Measurements from ENCODE around the gene THADA.

The THADA gene

DNA sequence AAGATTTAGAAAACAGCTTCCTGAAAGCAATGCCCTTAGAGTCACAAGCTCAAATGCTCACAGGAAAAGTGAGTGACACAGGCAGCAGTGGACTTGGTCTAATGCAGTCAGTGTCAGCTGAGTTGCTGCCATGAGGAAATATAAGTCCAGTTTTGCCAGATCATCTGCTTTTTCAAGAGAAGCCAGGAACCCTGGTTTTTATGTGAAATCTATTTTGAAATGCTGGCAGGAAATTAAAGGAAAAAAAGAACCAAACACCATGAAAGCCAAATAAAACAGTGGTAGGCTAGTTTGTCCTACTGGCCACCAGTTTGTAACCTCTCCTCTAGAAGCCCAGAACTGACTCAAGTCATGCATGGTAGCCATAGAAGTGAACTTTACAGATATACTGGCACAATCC lies 109.2 kb downstream of the THADA start:
- Histone ChIP-seq H3K36me3 (ENCODE audit: insufficient read depth, insufficient read length, low read length) (no peaks in the 10 kb centered on the region), H3K4me1 (ENCODE audit: insufficient read depth, insufficient read length) (no peaks in the 10 kb centered on the region), H3K9me3 (ENCODE audit: insufficient read depth, low read length) (no peaks in the 10 kb centered on the region), H3K4me3 (ENCODE audit: insufficient read length, low read depth) (no peak overlapping the region), H3K27me3 (ENCODE audit: insufficient read depth, insufficient read length) (no peaks in the 10 kb centered on the region), H3K9ac (ENCODE audit: insufficient read length, low read depth) (no peak overlapping the region)
- DNase-seq (ENCODE audit: low read depth, low spot score) = no peak
- TF ChIP-seq SUZ12 (IDR thresholded peaks at IDR 0.05; ENCODE audit: extremely low read depth, insufficient read depth, insufficient read length) = no peak
- no peak for TF ChIP-seq ZNF274 (IDR thresholded peaks at IDR 0.05; ENCODE audit: low read depth, low read length)
- TF ChIP-seq YY1 (IDR thresholded peaks at IDR 0.05; ENCODE audit: insufficient read depth, insufficient read length) = no peak

DNA sequence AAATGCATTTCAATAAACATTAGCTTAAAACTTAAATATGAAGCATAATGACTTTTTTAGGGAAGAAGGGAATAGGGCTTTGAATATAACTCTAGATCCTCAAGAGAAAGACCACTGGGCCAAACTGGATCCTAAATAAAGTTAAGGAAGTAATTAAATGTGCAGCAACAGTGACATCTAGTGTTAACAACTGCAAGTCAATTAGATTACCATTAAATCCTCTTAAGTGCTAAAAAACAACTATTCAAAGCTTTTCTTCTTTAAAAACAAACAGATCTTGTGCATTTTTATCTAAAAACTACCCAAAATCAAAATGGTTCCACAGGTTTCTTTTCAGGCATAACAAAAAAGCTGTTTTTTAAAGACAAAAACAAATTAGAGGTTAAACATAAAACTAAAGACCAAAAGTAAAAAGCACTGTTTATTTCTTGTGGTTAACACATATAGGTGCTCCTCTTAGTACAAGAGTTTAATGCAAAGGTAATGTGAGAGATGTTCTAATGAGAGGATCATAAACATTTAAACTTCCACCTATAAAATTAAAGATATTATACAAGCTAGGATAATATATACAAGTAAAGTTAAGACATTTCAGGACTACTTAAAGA lies 111.4 kb downstream of the THADA start:
- H3K27me3 ChIP-seq (ENCODE audit: insufficient read depth, insufficient read length) = no peaks in the 10 kb centered on the region
- H3K4me1 ChIP-seq (ENCODE audit: insufficient read depth, insufficient read length) = no peaks in the 10 kb centered on the region
- H3K9ac ChIP-seq (ENCODE audit: insufficient read length, low read depth) = no peak overlapping the region
- H3K36me3 ChIP-seq (ENCODE audit: insufficient read depth, insufficient read length, low read length) = no peaks in the 10 kb centered on the region
- TF ChIP-seq YY1 (IDR thresholded peaks at IDR 0.05; ENCODE audit: insufficient read depth, insufficient read length) = no peak
- no peak for TF ChIP-seq ZNF274 (IDR thresholded peaks at IDR 0.05; ENCODE audit: low read depth, low read length)
- no peak for TF ChIP-seq SUZ12 (IDR thresholded peaks at IDR 0.05; ENCODE audit: extremely low read depth, insufficient read depth, insufficient read length)
- DNase-seq (ENCODE audit: low read depth, low spot score) = peak; percentile 72
- no peak overlapping the region for H3K4me3 ChIP-seq (ENCODE audit: insufficient read length, low read depth)
- H3K9me3 ChIP-seq (ENCODE audit: insufficient read depth, low read length) = no peaks in the 10 kb centered on the region

DNA sequence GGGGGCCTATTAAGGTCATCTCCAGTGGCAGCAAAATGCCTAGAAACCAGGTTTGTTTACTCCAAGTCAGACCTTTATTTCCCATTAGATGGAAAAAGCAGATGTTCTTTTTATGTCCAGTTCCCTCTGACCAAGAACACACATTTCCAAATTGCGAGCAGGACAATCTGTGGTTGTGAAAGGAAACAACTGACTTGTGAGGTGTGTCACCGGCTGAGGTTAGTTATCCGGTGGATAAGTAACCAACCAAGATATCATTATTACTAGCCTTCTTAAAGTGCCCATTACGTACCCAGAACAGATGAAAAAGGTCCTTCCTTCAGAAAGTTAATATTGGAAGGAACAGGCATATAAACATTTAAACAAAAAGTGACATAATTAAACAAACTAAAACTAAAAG lies 112.9 kb downstream of the THADA start:
- Histone ChIP-seq H3K36me3 (ENCODE audit: insufficient read depth, insufficient read length, low read length) (no peaks in the 10 kb centered on the region), H3K9ac (ENCODE audit: insufficient read length, low read depth) (no peak overlapping the region), H3K9me3 (ENCODE audit: insufficient read depth, low read length) (no peaks in the 10 kb centered on the region), H3K4me3 (ENCODE audit: insufficient read length, low read depth) (no peak overlapping the region), H3K4me1 (ENCODE audit: insufficient read depth, insufficient read length) (no peaks in the 10 kb centered on the region), H3K27me3 (ENCODE audit: insufficient read depth, insufficient read length) (no peaks in the 10 kb centered on the region)
- no peak for DNase-seq (ENCODE audit: low read depth, low spot score)
- TF ChIP-seq ZNF274 (IDR thresholded peaks at IDR 0.05; ENCODE audit: low read depth, low read length) (no peak), SUZ12 (IDR thresholded peaks at IDR 0.05; ENCODE audit: extremely low read depth, insufficient read depth, insufficient read length) (no peak), YY1 (IDR thresholded peaks at IDR 0.05; ENCODE audit: insufficient read depth, insufficient read length) (no peak)

GRCh38 chr2:43481927-43482542 lies 113.8 kb downstream of the THADA start:
- H3K4me3 ChIP-seq (ENCODE audit: insufficient read length, low read depth) = no peak overlapping the region
- no peaks in the 10 kb centered on the region for H3K9me3 ChIP-seq (ENCODE audit: insufficient read depth, low read length)
- DNase-seq (ENCODE audit: low read depth, low spot score) = no peak
- no peaks in the 10 kb centered on the region for H3K36me3 ChIP-seq (ENCODE audit: insufficient read depth, insufficient read length, low read length)
- H3K27me3 ChIP-seq (ENCODE audit: insufficient read depth, insufficient read length) = no peaks in the 10 kb centered on the region
- no peaks in the 10 kb centered on the region for H3K4me1 ChIP-seq (ENCODE audit: insufficient read depth, insufficient read length)
- no peak overlapping the region for H3K9ac ChIP-seq (ENCODE audit: insufficient read length, low read depth)
- TF ChIP-seq SUZ12 (IDR thresholded peaks at IDR 0.05; ENCODE audit: extremely low read depth, insufficient read depth, insufficient read length) (no peak), YY1 (IDR thresholded peaks at IDR 0.05; ENCODE audit: insufficient read depth, insufficient read length) (no peak), ZNF274 (IDR thresholded peaks at IDR 0.05; ENCODE audit: low read depth, low read length) (no peak)

DNA sequence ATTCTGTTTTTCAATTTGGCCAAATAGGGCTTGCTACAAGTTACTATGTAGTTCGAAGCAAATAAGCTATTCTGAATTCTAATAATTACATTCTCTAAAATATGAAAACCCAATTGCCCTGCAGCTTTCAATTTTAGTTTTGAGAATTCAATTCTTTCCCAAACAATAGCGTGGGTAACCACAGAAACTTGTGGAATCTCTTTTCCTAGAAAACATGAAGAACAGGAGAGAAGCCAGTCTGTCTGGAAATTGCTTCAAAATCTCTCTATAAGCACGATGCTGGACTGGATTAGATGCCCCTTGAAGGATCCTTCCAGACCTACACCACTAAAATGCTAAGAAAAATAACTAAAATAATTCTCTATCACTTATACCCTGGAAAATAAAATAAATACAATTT lies 115.0 kb downstream of the THADA start:
- H3K27me3 ChIP-seq (ENCODE audit: insufficient read depth, insufficient read length) = no peaks in the 10 kb centered on the region
- no peaks in the 10 kb centered on the region for H3K4me1 ChIP-seq (ENCODE audit: insufficient read depth, insufficient read length)
- H3K4me3 ChIP-seq (ENCODE audit: insufficient read length, low read depth) = no peak overlapping the region
- H3K9ac ChIP-seq (ENCODE audit: insufficient read length, low read depth) = no peak overlapping the region
- no peak for DNase-seq (ENCODE audit: low read depth, low spot score)
- H3K9me3 ChIP-seq (ENCODE audit: insufficient read depth, low read length) = no peaks in the 10 kb centered on the region
- H3K36me3 ChIP-seq (ENCODE audit: insufficient read depth, insufficient read length, low read length) = no peaks in the 10 kb centered on the region
- TF ChIP-seq YY1 (IDR thresholded peaks at IDR 0.05; ENCODE audit: insufficient read depth, insufficient read length) (no peak), ZNF274 (IDR thresholded peaks at IDR 0.05; ENCODE audit: low read depth, low read length) (no peak), SUZ12 (IDR thresholded peaks at IDR 0.05; ENCODE audit: extremely low read depth, insufficient read depth, insufficient read length) (no peak)

DNA sequence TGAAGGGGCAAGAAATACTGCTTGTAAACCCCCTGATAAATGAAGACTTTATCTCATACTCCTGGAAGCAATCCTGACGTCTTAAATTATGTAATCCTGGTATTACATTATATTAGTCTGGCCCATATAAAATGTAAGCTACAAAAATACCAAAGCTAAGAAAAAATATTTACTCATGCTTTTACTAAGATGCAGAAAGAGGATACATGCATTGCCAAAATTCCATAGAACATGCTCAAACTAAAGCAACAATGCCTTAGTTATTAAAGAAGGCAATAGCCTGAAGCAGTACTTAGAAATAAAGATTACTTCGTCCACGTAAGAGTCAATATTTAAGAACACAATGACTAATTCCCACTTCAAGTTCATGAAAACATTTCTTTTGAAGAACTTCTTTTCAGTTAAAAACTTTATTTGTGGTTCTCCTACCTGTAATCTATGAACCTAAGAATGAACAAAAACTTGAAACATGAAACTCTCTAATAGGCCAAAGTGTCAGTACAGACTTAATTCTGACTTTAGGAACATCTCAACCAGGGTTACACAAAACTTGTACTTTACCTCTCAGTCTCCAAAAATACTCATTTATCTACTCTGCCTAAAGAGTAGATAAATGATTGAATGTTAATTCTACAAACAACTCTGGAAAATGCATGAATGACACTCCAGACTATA lies 117.3 kb downstream of the THADA start:
- Histone ChIP-seq H3K9me3 (ENCODE audit: insufficient read depth, low read length) (no peaks in the 10 kb centered on the region), H3K9ac (ENCODE audit: insufficient read length, low read depth) (no peak overlapping the region), H3K36me3 (ENCODE audit: insufficient read depth, insufficient read length, low read length) (peaks cover 2% of the 10 kb centered on the region), H3K27me3 (ENCODE audit: insufficient read depth, insufficient read length) (no peaks in the 10 kb centered on the region), H3K4me3 (ENCODE audit: insufficient read length, low read depth) (no peak overlapping the region), H3K4me1 (ENCODE audit: insufficient read depth, insufficient read length) (no peaks in the 10 kb centered on the region)
- no peak for DNase-seq (ENCODE audit: low read depth, low spot score)
- no peak for TF ChIP-seq ZNF274 (IDR thresholded peaks at IDR 0.05; ENCODE audit: low read depth, low read length)

GRCh38 chr2:43475922-43476321 lies 119.9 kb downstream of the THADA start:
- Histone ChIP-seq H3K27me3 (ENCODE audit: insufficient read depth, insufficient read length) (no peaks in the 10 kb centered on the region), H3K9ac (ENCODE audit: insufficient read length, low read depth) (no peak overlapping the region), H3K4me1 (ENCODE audit: insufficient read depth, insufficient read length) (no peaks in the 10 kb centered on the region), H3K4me3 (ENCODE audit: insufficient read length, low read depth) (no peak overlapping the region), H3K9me3 (ENCODE audit: insufficient read depth, low read length) (no peaks in the 10 kb centered on the region), H3K36me3 (ENCODE audit: insufficient read depth, insufficient read length, low read length) (peaks cover 2% of the 10 kb centered on the region)
- no peak for TF ChIP-seq YY1 (IDR thresholded peaks at IDR 0.05; ENCODE audit: insufficient read depth, insufficient read length)
- no peak for TF ChIP-seq SUZ12 (IDR thresholded peaks at IDR 0.05; ENCODE audit: extremely low read depth, insufficient read depth, insufficient read length)
- DNase-seq (ENCODE audit: low read depth, low spot score) = no peak

Measured in NT2/D1 (cell line).